ENCODE measurements around the gene CDKN2D. TPM values are rescaled to one million over a fixed set of nuclear protein-coding genes. Genes with fewer than 3 reads are reported as not detected.

Gene CDKN2D
- total RNA-seq, 4 donors from 2014 or later: 11.2 to 30.0 (median 18.3) TPM

GRCh38 chr19:10521461-10522171, 47.2 kb downstream of the CDKN2D start:
- peaks cover 3 to 61% (median 30%) of the 10 kb centered on the region in 4 donors for H3K27me3 ChIP-seq
- H3K9me3 ChIP-seq: no peaks in the 10 kb centered on the region
- H3K4me3 ChIP-seq: no peak overlapping the region
- no peaks in the 10 kb centered on the region for H3K36me3 ChIP-seq
- DNase-seq (ENCODE audit: extremely low spot score): no peak
- no peak overlapping the region for H3K27ac ChIP-seq (replicated peaks in 1 of 4)
- intact Hi-C loops (cut with DNase I): no loop called here
- no peak for TF ChIP-seq EP300 (IDR thresholded peaks at IDR 0.05)
- TF ChIP-seq POLR2AphosphoS5 (IDR thresholded peaks at IDR 0.05): no peak
- no peak for TF ChIP-seq CTCF (IDR thresholded peaks at IDR 0.05)
- TF ChIP-seq POLR2A (IDR thresholded peaks at IDR 0.05; ENCODE audit: low read depth): no peak
- 85% methylated on average over 9 of the region's 13 CpGs for WGBS
- peaks cover 20 to 24% (median 22%) of the 10 kb centered on the region in 4 donors for H3K4me1 ChIP-seq

GRCh38 chr19:10520652-10521318, 48.0 kb downstream of the CDKN2D start:
- TF ChIP-seq POLR2AphosphoS5 (IDR thresholded peaks at IDR 0.05): no peak
- no peak for TF ChIP-seq EP300 (IDR thresholded peaks at IDR 0.05)
- TF ChIP-seq POLR2A (IDR thresholded peaks at IDR 0.05; ENCODE audit: low read depth): no peak
- no peak for TF ChIP-seq CTCF (IDR thresholded peaks at IDR 0.05)
- Histone ChIP-seq H3K9me3 (no peaks in the 10 kb centered on the region), H3K36me3 (no peaks in the 10 kb centered on the region), H3K4me1 (peaks cover 20 to 24% (median 22%) of the 10 kb centered on the region in 4 donors), H3K27me3 (peaks cover 3 to 70% (median 36%) of the 10 kb centered on the region in 4 donors), H3K27ac (replicated peaks in 1 of 4) (no peak overlapping the region), H3K4me3 (no peak overlapping the region)
- intact Hi-C loops (cut with DNase I): no loop called here
- no peak for DNase-seq (ENCODE audit: extremely low spot score)
- WGBS: 96% methylated on average over 11 of the region's 15 CpGs

- no peak for DNase-seq (ENCODE audit: extremely low spot score)
- no peak for TF ChIP-seq CTCF (IDR thresholded peaks at IDR 0.05)
- TF ChIP-seq POLR2A (IDR thresholded peaks at IDR 0.05; ENCODE audit: low read depth): no peak
- no peak for TF ChIP-seq EP300 (IDR thresholded peaks at IDR 0.05)
- no peak for TF ChIP-seq POLR2AphosphoS5 (IDR thresholded peaks at IDR 0.05)
- no peak overlapping the region for H3K27ac ChIP-seq (replicated peaks in 1 of 4)
- WGBS: 63% methylated on average over 7 of the region's 7 CpGs
- H3K4me3 ChIP-seq: no peak overlapping the region
- H3K27me3 ChIP-seq: peaks cover 3 to 83% (median 49%) of the 10 kb centered on the region in 4 donors
- peaks cover 20 to 26% (median 26%) of the 10 kb centered on the region in 4 donors for H3K4me1 ChIP-seq
- intact Hi-C loops (cut with DNase I): no loop called here
- no peaks in the 10 kb centered on the region for H3K36me3 ChIP-seq
- H3K9me3 ChIP-seq: no peaks in the 10 kb centered on the region
Observed at GRCh38 chr19:10519421-10519820, 49.4 kb downstream of the CDKN2D start.

GRCh38 chr19:10518444-10519361, 50.1 kb downstream of the CDKN2D start:
- 25% methylated on average over 12 of the region's 33 CpGs for WGBS
- H3K27me3 ChIP-seq: peaks cover 3 to 86% (median 56%) of the 10 kb centered on the region in 4 donors
- H3K9me3 ChIP-seq: no peaks in the 10 kb centered on the region
- H3K4me1 ChIP-seq: peaks cover 20 to 34% (median 31%) of the 10 kb centered on the region in 4 donors
- TF ChIP-seq POLR2A (IDR thresholded peaks at IDR 0.05; ENCODE audit: low read depth): no peak
- TF ChIP-seq CTCF (IDR thresholded peaks at IDR 0.05): no peak
- TF ChIP-seq EP300 (IDR thresholded peaks at IDR 0.05): no peak
- no peak for TF ChIP-seq POLR2AphosphoS5 (IDR thresholded peaks at IDR 0.05)
- intact Hi-C loops (cut with DNase I): no loop called here
- DNase-seq (ENCODE audit: extremely low spot score): no peak
- no peak overlapping the region for H3K27ac ChIP-seq (replicated peaks in 1 of 4)
- peak overlapping the region in 2 of 4 donors; percentile 31 to 36 for H3K4me3 ChIP-seq
- H3K36me3 ChIP-seq: no peaks in the 10 kb centered on the region
